ENCODE measurements around the gene SSH3. TPM values are rescaled to one million over a fixed set of nuclear protein-coding genes. Genes with fewer than 3 reads are reported as not detected.

SSH3 gene
- total RNA-seq, 2 donors from 2014 or later, result 23.5 to 26.2 TPM

DNA sequence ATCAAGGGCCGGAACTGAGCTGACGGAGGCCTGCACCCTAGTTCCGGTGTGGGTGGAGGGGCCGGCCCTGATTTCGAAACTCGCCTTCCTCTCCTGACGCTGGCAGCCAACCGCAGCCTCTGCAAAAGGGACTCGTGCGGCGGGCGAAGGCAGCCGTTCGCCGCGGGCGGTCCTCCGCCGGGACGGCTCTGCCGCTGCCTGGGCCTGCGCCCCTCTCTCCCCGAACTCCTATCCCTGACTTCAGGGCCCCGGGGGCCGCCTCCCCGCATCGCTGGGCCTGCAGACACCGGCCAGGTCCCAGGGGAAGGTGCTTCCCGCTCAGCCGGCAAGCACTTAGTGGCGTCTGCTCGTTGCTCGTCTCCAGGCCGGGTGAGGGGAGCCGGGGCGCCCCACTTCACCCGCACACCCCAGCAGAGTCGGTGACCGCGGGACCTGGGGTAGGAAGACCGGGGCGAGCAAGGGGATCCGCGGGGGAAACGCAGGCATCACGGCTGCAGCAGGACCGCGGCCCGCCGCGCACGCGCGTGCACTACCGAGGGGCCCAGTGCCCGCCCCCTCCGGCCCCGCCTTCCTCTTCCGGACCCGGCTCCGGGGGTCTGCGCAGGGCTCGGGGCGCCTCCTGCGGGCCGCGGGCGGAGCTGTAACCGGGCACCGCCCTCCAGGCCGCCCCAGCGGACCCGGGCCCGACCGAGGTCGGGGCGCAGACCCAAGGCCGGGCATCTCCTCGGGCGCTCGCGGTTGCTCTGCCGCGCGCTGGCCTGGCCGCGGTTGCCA lies 14.7 kb upstream of the SSH3 start:
- intact Hi-C loops (cut with DNase I), result no loop called here
- DNase-seq (ENCODE audit: low spot score), result peak; percentile 98

DNA sequence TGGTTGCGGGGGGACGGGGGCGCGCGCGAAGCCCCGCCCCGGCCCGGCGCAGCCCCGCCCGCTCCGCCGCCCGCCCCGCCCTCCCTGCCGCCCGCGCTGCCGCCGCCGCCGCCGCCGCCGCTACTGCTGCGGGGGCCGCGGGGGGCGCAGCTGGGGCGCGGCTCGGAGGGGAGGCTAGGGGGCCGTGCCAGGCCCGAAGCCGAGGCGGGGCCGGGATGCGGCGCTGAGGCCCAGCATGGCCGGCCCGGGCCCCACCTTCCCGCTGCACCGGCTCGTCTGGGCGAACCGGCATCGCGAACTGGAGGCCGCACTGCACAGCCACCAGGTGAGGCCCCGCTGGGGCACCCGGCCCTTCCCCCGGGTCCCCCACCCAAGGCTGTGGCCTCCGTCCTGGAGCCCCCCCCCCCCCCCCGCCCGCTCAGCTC lies 14.1 kb upstream of the SSH3 start, which contains the start of gene ANKRD13D:
ANKRD13D (plus strand) TSS at position 78 of the 425 bp plus-strand sequence; CDS start at position 236, 158 bp downstream.
- DNase-seq (ENCODE audit: low spot score), result peak; percentile 87
- intact Hi-C loops (cut with DNase I), result no loop called here

DNA sequence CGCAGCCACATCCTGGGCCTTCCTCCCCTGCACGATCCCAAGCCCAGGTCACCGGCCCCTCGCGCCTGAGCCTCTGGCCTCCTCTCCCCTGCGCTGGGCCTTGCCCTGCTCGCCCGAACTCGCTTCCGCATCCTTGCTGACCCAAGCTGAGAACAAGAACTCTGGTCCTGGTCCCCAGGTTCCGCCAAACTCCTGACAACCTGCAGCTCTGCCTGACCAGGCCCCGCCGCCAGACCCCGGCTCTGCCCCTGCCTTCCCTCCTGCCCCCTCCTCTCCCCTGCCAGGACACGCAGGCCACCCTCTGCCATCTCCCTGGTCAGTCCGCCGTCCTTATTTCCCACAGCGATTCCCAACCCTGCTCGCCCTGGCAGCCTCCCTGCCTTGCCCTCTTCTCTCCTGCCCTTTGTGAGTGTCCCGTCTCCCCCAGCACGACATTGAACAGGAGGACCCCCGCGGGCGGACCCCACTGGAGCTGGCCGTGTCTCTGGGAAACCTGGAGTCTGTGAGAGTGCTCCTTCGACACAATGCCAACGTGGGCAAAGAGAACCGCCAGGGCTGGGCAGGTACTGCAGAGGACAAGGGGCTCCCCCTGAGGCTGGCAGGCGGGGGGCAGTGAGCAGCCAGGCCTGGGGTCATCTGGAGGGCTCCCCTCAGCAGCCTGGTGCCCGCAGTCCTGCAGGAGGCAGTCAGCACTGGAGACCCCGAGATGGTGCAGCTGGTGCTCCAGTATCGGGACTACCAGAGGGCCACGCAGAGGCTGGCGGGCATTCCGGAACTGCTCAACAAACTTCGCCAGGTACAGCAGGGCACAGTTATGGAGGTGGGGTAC lies 13.5 kb upstream of the SSH3 start:
- intact Hi-C loops (cut with DNase I), result no loop called here
- peak; percentile 87 for DNase-seq (ENCODE audit: low spot score)

DNA sequence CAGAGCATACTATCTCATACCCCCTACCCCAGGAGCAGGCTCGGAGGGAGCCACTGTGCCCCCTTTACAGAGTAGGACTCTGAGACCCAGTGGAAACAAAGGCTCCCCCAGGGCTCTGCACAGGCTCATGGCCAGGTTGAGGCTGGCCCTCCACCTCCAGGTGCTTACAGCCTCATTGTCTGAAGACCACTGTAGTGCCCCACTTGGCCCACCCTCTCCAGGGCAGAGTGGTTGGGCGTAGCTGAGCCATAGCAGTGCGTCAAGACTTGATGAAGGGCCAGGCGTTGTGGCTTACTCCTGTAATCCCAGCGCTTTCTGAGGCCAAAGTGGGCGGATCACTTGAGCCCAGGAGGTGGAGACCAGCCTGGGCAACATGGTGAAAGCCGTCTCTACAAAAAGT lies 12.5 kb upstream of the SSH3 start:
- DNase-seq (ENCODE audit: low spot score), result peak; percentile 87
- intact Hi-C loops (cut with DNase I), result no loop called here

DNA sequence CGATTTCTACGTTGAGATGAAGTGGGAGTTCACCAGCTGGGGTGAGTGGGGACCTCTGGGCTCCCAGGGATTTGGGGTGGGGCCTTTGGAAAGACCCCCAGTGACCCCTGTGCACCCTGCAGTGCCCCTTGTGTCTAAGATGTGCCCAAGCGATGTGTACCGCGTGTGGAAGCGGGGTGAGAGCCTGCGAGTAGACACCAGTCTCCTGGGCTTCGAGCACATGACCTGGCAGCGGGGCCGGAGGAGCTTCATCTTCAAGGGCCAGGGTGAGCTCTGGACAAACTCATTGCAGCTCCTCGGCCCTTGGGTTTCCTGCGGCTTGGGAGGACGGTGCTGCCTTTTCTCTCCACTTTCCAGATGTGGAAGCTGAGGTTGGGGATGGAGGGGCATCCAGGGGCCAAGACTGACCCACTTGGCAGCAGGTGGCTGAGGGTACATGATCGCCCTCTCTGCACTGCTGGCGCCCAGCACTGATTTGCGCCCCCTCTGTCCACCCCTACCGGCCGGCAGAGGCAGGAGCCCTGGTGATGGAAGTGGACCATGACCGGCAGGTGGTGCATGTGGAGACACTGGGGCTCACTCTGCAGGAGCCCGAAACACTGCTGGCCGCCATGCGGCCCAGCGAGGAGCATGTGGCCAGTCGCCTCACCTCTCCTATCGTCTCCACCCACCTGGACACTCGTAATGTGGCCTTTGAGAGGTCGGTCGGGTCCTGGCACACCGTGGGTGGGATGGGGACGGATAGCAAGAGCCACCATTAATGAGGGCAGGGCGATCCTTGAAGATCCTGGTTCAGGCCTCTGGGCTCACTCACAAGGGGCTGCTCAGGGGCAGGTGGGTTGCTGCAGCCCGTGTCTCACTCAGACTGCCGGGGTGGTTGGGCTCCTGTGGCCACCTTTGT lies 11.6 kb upstream of the SSH3 start:
- DNase-seq (ENCODE audit: low spot score), result peak; percentile 77
- intact Hi-C loops (cut with DNase I), result no loop called here

DNA sequence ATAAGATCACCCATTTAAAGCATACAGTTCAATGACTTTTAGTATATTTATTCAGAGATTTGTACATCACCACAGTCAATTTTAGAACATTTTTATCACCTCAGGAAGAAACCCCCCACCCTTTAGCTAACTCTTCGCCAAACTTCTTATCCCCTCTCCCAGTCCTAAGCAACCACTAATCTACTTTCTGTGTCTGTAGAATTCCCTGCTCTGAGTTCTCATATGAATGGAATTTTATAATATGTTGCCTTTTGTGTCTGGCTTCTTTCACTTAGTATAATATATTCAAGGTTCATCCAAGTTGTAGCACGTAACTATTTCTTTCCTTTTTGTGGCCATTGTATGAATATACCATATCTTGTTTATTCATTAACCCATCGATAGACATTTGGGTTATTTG lies 10.7 kb upstream of the SSH3 start:
- intact Hi-C loops (cut with DNase I), result no loop called here
- DNase-seq (ENCODE audit: low spot score), result no peak

DNA sequence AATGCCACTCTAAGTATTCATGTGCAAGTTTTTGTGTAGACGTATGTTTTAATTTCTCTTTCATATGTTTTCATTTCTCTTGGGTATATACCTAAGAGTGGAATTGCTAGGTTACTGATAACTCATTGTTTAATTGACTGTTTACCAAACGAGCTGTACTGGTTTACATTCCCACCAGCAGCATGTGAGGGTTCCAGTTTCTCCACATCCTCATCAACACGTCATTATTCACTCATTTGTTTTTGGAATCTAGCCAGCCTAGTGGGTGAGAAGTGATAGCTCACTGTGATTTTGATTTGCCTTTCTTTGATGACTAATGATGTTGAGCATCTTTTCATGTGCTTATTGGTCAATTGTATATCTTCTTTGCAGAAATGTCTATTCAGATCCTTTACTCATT lies 10.2 kb upstream of the SSH3 start:
- intact Hi-C loops (cut with DNase I), result no loop called here
- DNase-seq (ENCODE audit: low spot score), result no peak

DNA sequence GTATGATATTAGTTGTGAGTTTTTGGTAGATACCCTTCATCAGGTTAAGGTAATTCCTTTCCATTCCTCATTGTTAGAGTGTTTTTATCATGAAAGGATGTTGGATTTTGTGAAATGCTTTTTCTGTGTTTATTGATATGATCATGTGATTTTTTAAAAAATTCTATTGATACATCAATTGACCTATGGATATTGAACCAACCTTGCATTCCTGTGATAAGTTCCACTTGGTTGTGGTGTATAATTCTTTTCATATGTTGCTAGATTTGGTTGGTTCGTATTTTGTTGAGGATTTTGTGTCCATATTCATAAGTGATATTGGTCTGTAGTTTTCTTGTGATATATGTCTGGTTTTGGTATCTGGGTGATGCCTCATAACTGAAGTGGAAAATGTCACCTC lies 7.5 kb upstream of the SSH3 start:
- no peak for DNase-seq (ENCODE audit: low spot score)

DNA sequence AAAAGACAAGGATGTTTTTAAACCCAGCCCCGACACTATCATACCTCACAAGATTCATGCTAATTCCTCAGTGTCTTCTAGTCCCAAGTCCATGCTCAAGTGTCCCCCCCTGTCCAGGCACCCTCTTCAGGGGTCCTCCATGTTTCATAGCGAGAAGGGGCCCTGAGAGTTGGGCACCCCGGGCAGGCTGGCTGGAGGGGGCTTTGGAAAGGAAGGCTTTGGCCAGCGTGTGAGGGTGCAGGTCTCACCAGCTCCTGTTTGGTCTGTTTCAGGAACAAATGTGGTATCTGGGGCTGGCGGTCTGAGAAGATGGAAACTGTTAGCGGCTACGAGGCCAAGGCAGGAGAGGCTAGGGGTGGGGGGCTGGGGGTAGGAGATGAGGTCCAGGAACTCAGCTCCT lies 4.5 kb upstream of the SSH3 start:
- intact Hi-C loops (cut with DNase I), result no loop called here
- DNase-seq (ENCODE audit: low spot score), result peak; percentile 8

More for the DNA sequence above, 7.5 kb upstream of the SSH3 start:
- intact Hi-C loops (cut with DNase I), result no loop called here

DNA sequence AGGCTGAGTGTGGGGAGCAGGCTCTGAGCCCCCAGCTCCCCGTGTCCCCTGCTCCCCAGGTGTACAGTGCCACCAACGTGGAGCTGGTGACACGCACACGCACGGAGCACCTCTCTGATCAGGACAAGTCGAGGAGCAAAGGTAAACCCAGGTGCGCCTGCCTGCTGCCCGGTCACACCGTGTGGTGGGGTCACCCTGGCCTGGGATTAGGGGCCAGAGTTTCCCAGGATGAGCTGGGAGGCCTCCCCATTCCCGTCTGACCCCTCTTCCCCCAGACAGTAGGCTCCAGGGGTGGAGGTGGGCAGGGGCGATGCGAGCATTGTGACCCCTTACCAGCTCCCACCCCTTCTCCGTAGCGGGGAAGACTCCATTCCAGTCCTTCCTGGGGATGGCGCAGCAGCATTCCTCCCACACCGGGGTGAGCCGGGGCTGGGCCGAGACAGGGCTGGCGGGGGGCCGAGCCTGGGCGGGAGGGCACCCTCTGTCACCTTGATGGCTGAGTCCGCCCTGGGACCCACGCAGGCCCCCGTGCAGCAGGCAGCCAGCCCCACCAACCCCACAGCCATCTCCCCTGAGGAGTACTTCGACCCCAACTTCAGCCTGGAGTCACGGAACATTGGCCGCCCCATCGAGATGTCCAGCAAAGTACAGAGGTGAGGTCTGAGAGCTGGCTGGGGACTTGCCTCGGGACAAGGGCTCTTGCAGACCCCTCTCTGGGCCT lies 3.7 kb upstream of the SSH3 start:
- peak; percentile 69 for DNase-seq (ENCODE audit: low spot score)

DNA sequence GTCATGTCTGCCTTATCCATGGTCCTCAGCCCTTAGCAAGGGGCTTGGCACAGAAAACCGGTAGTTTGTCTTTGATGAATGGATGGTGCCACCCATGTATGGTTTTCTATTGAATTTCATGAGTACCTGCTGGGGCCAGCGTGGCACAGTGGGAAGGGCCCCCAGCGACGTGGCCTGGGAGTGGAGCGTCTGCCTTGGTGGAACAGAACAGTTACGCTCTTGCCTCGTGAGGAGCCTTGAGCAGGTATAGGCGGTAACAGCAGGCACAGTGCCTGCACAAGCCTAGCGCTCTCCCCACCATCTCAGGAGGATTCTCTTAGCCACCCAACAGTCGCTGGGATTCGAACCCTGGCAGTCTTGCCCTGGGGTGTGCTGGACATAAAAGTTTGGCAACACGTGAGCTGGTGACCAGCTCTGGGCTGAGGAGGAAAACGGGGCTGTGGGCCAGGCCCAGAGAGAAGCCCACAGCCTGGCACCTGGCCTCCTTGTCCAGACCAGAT lies 3.0 kb upstream of the SSH3 start:
- intact Hi-C loops (cut with DNase I), result no loop called here
- peak; percentile 67 for DNase-seq (ENCODE audit: low spot score)

More for the DNA sequence above, 3.7 kb upstream of the SSH3 start:
- intact Hi-C loops (cut with DNase I), result no loop called here

DNA sequence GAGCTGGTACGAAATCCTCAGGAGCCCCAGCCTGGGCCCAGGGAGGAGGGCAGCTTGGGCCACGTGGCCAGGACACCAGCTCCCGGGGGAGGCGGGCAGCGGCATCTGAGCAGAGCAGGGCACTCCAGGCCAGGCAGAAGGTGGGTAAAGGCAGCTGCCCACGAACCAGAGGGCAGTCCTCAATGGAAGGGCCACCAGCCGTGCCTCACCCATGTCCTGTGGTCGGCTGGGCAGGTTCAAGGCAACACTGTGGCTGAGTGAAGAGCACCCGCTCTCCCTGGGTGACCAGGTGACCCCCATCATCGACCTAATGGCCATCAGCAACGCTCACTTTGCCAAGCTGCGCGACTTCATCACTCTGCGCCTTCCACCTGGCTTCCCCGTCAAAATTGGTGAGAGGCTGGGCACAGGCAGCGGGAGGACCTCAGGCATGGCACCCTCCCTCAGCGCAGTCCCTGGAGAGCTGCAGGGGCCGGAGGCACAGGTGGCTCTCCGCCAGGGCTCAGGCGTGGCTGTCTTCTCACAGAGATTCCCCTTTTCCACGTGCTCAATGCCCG lies 2.5 kb upstream of the SSH3 start:
- intact Hi-C loops (cut with DNase I), result no loop called here
- peak; percentile 77 for DNase-seq (ENCODE audit: low spot score)

DNA sequence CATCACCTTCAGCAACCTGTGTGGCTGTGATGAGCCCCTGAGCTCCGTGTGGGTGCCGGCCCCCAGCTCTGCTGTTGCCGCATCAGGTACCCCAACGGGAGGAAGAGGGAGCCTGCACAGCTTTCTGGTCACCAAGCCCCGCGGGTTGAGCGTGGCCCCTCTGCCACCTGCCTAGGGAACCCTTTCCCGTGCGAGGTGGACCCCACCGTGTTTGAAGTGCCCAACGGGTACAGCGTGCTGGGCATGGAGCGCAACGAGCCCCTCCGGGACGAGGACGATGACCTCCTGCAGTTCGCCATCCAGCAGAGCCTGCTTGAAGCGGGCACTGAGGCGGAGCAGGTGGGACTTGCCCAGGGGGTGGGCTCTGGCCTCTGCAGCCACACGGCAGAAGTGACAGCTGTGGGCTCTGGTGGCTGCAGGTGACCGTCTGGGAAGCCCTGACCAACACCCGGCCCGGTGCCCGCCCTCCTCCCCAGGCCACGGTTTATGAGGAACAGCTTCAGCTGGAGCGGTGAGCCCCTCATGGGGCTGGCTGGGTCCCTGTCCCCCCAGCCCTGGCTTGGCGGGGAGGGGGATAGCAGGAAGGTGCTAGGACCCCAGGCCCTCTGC lies 1.9 kb upstream of the SSH3 start:
- DNase-seq (ENCODE audit: low spot score), result peak; percentile 77
- intact Hi-C loops (cut with DNase I), result no loop called here

DNA sequence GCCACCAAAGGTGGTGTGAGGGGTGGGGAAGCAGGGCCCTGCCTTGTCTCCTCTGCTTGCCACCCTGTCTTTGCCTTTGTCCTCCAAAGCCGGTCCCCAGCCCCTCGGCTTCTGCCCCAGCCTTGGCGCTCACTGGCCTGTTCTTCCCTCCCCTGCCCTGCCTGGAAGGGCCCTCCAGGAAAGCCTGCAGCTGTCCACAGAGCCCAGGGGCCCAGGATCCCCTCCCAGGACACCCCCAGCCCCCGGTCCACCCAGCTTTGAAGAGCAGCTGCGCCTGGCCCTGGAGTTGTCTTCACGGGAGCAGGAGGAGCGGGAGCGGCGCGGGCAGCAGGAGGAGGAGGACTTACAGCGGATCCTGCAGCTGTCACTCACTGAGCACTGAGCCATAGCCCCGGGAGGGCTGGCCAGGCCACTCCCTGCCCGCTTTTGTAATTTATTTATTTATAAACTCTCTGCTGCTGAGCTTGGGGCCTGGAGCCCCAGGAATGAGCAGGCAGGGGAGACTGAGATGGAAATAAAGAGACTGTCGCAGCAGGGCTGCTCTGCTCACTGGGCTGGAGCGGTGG lies 1.3 kb upstream of the SSH3 start:
- intact Hi-C loops (cut with DNase I), result no loop called here
- DNase-seq (ENCODE audit: low spot score), result peak; percentile 85

DNA sequence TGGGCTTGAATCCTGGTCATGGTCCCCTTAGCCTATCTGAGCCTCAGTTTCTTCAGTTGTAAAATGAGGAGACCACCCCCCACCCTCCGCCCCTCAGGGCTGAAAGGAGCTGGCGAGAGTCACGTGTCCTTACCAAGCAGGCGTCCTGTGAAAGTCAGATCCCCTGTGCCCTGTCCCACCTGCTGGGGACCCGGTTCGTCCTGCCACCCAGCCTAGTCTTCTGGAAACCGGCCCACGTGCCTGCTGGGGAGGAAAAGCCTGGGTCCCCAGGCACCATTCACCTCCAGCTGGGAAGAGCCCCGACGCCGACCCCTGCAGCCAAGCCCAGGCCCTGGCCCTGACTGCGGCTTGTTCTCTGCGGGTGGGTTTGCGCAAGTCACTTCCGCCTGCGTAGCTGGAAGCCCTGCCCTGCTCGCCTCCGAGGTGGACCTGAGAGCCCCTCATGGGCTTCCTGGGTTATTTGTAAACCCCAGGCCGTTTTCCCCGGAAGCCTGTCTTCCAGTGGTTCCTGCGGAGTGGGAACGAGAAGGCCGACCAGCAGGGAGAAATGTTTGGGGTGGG lies 679 bp upstream of the SSH3 start:
- DNase-seq (ENCODE audit: low spot score), result peak; percentile 87
- intact Hi-C loops (cut with DNase I), result no loop called here

DNA sequence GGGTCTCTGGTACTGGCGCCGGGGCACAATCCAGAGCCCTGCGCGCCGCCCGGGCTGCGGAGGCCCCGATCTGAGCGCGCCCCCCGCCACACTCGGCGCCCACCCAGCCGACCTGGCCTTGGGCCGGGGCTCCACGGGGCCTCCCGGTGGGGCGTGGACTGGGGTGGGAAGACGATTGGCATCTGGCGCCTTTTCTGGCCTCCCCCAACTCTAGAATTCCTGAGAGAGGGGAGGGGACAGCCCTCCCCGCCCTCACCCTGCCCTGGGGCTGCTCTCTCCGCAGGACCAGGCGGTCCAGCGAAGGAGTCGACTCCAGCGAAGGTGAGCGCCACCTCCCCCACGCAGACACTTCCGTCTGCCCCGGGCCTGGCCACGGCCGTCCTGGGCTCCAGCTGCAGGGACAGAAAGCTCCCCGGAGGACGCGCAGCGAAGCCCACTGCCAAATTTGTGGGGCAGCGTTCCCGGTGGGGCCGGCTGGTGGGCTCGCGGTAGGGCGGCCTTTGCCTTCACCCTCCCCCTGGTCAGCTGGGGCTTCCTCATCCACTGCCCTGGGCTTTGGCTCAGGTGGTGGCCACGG lies 593 bp downstream of the SSH3 start:
- DNase-seq (ENCODE audit: low spot score), result peak; percentile 81
- intact Hi-C loops (cut with DNase I), result no loop called here

DNA sequence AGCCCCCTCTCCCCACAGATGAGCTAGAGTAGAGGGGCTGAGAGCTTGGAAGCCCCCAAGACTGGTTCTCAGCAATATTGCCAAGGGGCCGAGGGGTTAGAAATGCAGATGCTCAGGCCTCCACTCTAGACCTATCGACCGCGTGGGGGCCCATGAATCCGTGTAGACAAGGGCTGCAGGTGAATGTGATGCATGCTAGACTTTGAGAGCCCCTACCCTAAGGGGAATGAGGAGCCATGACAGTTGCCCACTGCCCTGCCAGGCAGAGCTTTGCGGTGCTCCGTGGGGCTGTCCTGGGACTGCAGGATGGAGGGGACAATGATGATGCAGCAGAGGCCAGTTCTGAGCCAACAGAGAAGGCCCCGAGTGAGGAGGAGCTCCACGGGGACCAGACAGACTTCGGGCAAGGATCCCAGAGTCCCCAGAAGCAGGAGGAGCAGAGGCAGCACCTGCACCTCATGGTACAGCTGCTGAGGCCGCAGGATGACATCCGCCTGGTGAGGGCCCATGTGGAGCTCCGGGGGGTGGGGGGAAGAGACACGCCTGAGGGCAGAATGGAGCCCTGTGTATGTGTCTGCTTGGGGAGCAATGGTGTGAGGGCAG lies 1.3 kb downstream of the SSH3 start:
- intact Hi-C loops (cut with DNase I), result no loop called here
- peak; percentile 71 for DNase-seq (ENCODE audit: low spot score)
